ENCODE results near the gene MME.

Gene MME

DNA sequence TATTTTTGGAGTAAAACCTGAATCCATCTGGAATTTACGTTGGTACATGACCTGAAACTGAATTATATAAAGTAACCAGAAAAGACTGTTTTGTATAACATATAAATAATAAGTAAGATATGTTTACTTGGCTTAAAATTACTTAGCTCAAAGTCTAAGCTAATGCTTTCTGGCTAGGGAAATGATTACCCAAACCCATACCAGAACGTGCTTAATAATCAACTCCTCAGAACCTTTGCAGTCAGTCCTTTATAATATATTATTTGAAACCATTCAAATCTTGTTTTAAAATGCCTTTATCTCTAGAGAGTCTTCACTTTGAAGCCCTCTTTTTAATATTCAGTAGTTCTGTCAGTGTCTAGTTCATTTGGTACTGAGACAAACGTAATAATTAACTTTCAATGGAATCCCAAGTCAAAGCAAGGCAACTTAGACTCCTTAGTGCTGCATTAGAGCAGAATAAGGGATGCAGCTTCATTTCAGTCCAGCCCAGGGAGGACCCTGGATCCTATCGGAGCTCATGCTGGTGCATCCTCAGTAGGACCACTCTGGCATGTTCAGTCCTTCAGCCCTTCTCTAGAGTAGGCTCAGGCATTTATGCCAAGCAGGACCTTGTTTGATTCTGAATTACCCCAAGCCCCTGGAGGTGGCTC lies 81.6 kb downstream of the MME start:
- no peak overlapping the region for H3K4me3 ChIP-seq (replicated peaks in 1 of 2; ENCODE audit: low read depth in 2 of 2, low read length in 2 of 2)
- TF ChIP-seq, protein P1, sequence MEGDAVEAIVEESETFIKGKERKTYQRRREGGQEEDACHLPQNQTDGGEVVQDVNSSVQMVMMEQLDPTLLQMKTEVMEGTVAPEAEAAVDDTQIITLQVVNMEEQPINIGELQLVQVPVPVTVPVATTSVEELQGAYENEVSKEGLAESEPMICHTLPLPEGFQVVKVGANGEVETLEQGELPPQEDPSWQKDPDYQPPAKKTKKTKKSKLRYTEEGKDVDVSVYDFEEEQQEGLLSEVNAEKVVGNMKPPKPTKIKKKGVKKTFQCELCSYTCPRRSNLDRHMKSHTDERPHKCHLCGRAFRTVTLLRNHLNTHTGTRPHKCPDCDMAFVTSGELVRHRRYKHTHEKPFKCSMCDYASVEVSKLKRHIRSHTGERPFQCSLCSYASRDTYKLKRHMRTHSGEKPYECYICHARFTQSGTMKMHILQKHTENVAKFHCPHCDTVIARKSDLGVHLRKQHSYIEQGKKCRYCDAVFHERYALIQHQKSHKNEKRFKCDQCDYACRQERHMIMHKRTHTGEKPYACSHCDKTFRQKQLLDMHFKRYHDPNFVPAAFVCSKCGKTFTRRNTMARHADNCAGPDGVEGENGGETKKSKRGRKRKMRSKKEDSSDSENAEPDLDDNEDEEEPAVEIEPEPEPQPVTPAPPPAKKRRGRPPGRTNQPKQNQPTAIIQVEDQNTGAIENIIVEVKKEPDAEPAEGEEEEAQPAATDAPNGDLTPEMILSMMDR (IDR thresholded peaks at IDR 0.05; ENCODE audit: low read depth, low read length): no peak

DNA sequence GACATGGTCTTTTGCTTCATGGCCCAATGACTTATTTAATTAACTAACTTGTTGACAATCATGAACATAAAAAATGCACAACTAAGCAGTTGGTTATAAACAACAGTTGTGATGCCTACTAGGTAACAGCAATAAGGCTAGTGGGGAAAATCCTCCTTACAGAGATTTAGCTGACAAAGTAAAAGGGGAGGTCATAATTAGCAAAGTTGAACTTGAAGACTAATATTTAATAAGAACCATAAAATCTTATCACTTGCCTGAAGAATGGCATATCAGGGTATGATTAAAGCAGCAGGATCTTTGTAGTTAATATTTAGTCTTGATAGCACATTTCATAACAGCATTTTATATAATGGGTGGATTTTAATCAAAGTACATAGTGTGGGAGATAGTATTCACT lies 84.2 kb downstream of the MME start:
- no peak overlapping the region for H3K4me3 ChIP-seq (replicated peaks in 1 of 2; ENCODE audit: low read depth in 2 of 2, low read length in 2 of 2)
- DNase-seq (ENCODE audit: low read depth in 2 of 2): no peak
- TF ChIP-seq, protein P1 (IDR thresholded peaks at IDR 0.05; ENCODE audit: low read depth, low read length): no peak

More for the DNA sequence above, 81.6 kb downstream of the MME start:
- DNase-seq (ENCODE audit: low read depth in 2 of 2): no peak

DNA sequence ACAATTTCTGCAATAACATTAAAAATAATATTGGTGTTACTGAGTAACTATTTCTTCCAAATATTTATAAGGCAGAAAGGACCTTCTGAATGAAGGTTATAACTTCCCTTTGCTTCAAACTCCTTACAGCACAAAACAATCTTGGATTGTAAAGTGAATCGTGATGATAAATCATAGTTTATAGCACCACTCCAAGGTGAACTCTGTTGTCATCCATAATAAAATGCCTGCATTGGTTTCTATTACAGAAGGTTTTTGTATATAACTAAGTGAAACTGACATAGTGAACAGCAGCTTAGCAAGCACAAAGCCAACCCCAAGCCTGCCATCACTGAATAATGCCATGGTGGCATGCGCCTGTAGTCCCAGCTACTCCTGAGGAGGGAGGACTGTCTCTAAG lies 86.3 kb downstream of the MME start:
- DNase-seq (ENCODE audit: low read depth in 2 of 2): no peak
- TF ChIP-seq, protein P1 (IDR thresholded peaks at IDR 0.05; ENCODE audit: low read depth, low read length): no peak
- H3K4me3 ChIP-seq (replicated peaks in 1 of 2; ENCODE audit: low read depth in 2 of 2, low read length in 2 of 2): no peak overlapping the region

DNA sequence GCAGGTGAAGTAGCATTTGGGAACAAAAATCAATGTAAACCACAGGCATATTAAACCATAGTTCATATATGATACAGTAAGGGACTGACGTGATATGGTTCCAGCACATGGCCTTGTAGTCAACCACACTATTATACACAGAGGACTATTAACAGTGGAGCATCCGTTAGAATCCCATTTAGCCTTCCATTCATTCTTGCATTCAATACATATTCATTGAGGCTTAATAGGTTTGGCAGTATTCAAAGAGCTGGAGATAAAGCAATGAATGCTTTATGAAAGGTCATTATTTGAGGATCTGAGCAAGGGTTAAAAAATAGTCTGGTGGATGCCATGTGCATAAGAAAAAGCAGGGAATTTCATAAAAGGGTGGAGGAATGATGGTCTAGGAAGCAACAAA lies 89.1 kb downstream of the MME start:
- TF ChIP-seq, protein P1 (IDR thresholded peaks at IDR 0.05; ENCODE audit: low read depth, low read length): no peak
- no peak for DNase-seq (ENCODE audit: low read depth in 2 of 2)
- H3K4me3 ChIP-seq (replicated peaks in 1 of 2; ENCODE audit: low read depth in 2 of 2, low read length in 2 of 2): no peak overlapping the region

DNA sequence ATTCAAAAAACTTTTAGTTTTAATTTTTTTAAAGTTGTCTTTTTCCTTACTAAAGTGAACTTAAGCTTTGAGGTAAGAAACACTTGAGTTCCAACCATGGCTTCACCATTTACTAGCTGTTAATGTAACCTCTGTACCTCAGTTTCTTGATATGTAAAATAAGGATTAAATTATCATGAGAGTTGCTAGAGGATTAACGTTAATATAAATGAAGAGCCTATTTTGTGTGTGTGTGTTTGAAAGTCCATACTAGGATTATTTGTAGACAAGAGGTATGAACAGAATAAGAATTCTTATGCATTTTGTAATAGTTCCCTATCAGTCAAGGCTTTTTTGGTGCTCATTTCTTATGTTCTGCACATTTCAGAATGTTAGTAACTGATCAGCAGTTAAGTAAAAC lies 93.7 kb downstream of the MME start:
- DNase-seq (ENCODE audit: low read depth in 2 of 2): no peak
- H3K4me3 ChIP-seq (replicated peaks in 1 of 2; ENCODE audit: low read depth in 2 of 2, low read length in 2 of 2): no peak overlapping the region
- TF ChIP-seq, protein P1 (IDR thresholded peaks at IDR 0.05; ENCODE audit: low read depth, low read length): no peak

DNA sequence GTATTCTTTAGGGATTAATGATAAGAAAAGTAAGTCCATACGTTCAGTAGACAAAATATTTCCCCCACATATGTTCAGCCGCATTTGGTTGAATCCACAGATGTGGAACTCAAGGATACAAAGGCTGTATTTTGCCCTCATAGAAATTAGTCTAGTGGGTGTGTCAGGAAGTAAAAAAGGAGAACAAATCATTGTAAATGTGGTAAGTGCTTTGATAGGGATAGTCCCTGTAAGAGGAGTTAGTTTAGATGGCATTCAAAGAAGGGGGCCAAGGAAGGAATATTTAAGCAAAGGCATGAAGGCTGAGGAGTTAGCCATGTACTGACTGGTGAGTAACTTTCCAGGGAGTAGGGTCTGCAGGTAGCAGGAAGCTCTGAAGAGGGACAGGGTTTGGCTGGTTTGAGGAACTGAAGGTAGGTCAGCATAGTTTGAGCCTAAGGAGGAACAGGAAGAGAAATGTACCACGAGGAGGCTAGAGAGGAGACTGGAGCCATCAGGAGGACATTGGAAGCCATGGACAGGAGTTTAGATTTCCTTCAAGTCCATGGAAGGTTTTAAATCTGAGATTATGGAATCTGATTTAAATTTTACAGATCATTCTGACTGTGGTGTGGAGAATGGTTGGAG lies 98.8 kb downstream of the MME start:
- TF ChIP-seq, protein P1 (IDR thresholded peaks at IDR 0.05; ENCODE audit: low read depth, low read length): no peak
- DNase-seq (ENCODE audit: low read depth in 2 of 2): no peak
- no peak overlapping the region for H3K4me3 ChIP-seq (replicated peaks in 1 of 2; ENCODE audit: low read depth in 2 of 2, low read length in 2 of 2)

Data from cardiac fibroblast (primary cell).